ENCODE results near the gene ABHD5. TPM values are rescaled to one million over a fixed set of nuclear protein-coding genes. Genes with fewer than 3 reads are reported as not detected.

The ABHD5 gene
- polyA plus RNA-seq, 1 of the 3 experiments (the other 2 are of a cell fraction), result 10.4 TPM

- Histone ChIP-seq H2AFZ (ENCODE audit: low read depth) (no peak overlapping the region; the same call in 1 of the 2 replicates), H3F3A (replicated peaks; ENCODE audit: insufficient read depth) (peaks cover 18% of the 10 kb centered on the region), H3K4me3 (ENCODE audit: low read depth in 2 of 2, low read length in 1 of 2) (no peak overlapping the region), H4K20me1 (ENCODE audit: insufficient read depth) (no peaks in the 10 kb centered on the region), H3K9me2 (no peaks in the 10 kb centered on the region), H3K27ac (ENCODE audit: low read depth in 2 of 2, low read length in 1 of 2) (peak overlapping the region in 1 of 2 experiments; percentile 56; a peak in 1 of 4 replicates), H3K79me2 (ENCODE audit: insufficient read depth) (no peaks in the 10 kb centered on the region), H3K4me1 (ENCODE audit: control insufficient read depth in 1 of 2, insufficient read depth in 2 of 2, low read depth in 1 of 2, low read length in 1 of 2) (peaks cover 0 to 15% of the 10 kb centered on the region in 2 experiments; a peak in 1 of 4 replicates), H3K9ac (no peak overlapping the region), H3K9me3 (no peaks in the 10 kb centered on the region), H3K4me2 (no peak overlapping the region), H3K27me3 (ENCODE audit: insufficient read depth) (no peaks in the 10 kb centered on the region), H3K36me3 (replicated peaks in 1 of 2; ENCODE audit: control insufficient read depth in 1 of 2, insufficient read depth in 2 of 2, low read length in 1 of 2) (peaks cover 18 to 22% of the 10 kb centered on the region in 2 experiments)
- CTCF ChIA-PET, result no interaction called here
- TF ChIP-seq MEF2A (IDR thresholded peaks at IDR 0.05; ENCODE audit: borderline replicate concordance, low read depth), result no peak
- no peak for TF ChIP-seq TAF1 (IDR thresholded peaks at IDR 0.05; ENCODE audit: borderline replicate concordance, low read depth, low read length)
- no peak for TF ChIP-seq SMC3 (IDR thresholded peaks at IDR 0.05; ENCODE audit: low read depth, low read length)
- TF ChIP-seq ZBTB33 (IDR thresholded peaks at IDR 0.05; ENCODE audit: borderline replicate concordance, low read depth), result no peak
- TF ChIP-seq USF1 (IDR thresholded peaks at IDR 0.05; ENCODE audit: borderline replicate concordance, low read depth), result no peak
- DNase-seq, result no peak
- 80% methylated on average over 1 of the region's 1 CpG for WGBS (ENCODE audit: low lambda C conversion rate)
- POLR2A ChIA-PET, result no interaction called here
Observed at GRCh38 chr3:43709022-43709421, 18.3 kb downstream of the ABHD5 start.

- peaks cover 18 to 25% of the 10 kb centered on the region in 2 experiments for H3K36me3 ChIP-seq (replicated peaks in 1 of 2; ENCODE audit: control insufficient read depth in 1 of 2, insufficient read depth in 2 of 2, low read length in 1 of 2)
- no peak overlapping the region for H3K4me3 ChIP-seq (ENCODE audit: low read depth in 2 of 2, low read length in 1 of 2)
- no peak overlapping the region for H3K4me2 ChIP-seq
- H3F3A ChIP-seq (replicated peaks; ENCODE audit: insufficient read depth), result peaks cover 18% of the 10 kb centered on the region
- POLR2A ChIA-PET, result no interaction called here
- H3K9me2 ChIP-seq, result no peaks in the 10 kb centered on the region
- 0 out of 4 replicates have a peak overlapping the region, but pooled peaks of 1 of the 2 experiments have one; percentile 11 for H3K27ac ChIP-seq (ENCODE audit: low read depth in 2 of 2, low read length in 1 of 2)
- no peaks in the 10 kb centered on the region for H4K20me1 ChIP-seq (ENCODE audit: insufficient read depth)
- H3K4me1 ChIP-seq (ENCODE audit: control insufficient read depth in 1 of 2, insufficient read depth in 2 of 2, low read depth in 1 of 2, low read length in 1 of 2), result peaks cover 0 to 15% of the 10 kb centered on the region in 2 experiments; a peak in 1 of 4 replicates
- H3K79me2 ChIP-seq (ENCODE audit: insufficient read depth), result no peaks in the 10 kb centered on the region
- H3K9me3 ChIP-seq, result no peaks in the 10 kb centered on the region
- H3K9ac ChIP-seq, result no peak overlapping the region
- TF ChIP-seq ZBTB33 (IDR thresholded peaks at IDR 0.05; ENCODE audit: borderline replicate concordance, low read depth) (no peak), PBX3 (IDR thresholded peaks at IDR 0.05) (no peak), EP300 (IDR thresholded peaks at IDR 0.05; ENCODE audit: borderline replicate concordance in 1 of 2, low read depth in 1 of 2, low read length in 1 of 2) (no peak), IRF3 (IDR thresholded peaks at IDR 0.05; ENCODE audit: low read depth, low read length) (no peak), EZH2phosphoT487 (IDR thresholded peaks at IDR 0.05; ENCODE audit: borderline replicate concordance, low read depth) (no peak), FOSL2 (IDR thresholded peaks at IDR 0.05; ENCODE audit: borderline replicate concordance, low read depth) (no peak), TAF1 (IDR thresholded peaks at IDR 0.05; ENCODE audit: borderline replicate concordance, low read depth, low read length) (no peak)
- no peak overlapping the region for H2AFZ ChIP-seq (ENCODE audit: low read depth)
- no peaks in the 10 kb centered on the region for H3K27me3 ChIP-seq (ENCODE audit: insufficient read depth)
- DNase-seq, result no peak
- CTCF ChIA-PET, result interaction anchor here (0.6 kb wide), 1 partner anchor 27 kb away, joined by 3 read pairs; no protein-coding TSS in a partner anchor
Observed at GRCh38 chr3:43710607-43711006, 19.9 kb downstream of the ABHD5 start.
